HCEC 1CT (cell line): Measurements from ENCODE around the gene PEX10.
"Not testable (repeated sequence)": the region's sequence is repeated elsewhere in the genome, so short reads cannot be mapped to it uniquely, and the experiment has no call there.

Experiments used
- DNase-seq: peaks from one replicate; pipeline ENCODE4 v3.0.0-alpha.2; 2017

The PEX10 gene

DNA sequence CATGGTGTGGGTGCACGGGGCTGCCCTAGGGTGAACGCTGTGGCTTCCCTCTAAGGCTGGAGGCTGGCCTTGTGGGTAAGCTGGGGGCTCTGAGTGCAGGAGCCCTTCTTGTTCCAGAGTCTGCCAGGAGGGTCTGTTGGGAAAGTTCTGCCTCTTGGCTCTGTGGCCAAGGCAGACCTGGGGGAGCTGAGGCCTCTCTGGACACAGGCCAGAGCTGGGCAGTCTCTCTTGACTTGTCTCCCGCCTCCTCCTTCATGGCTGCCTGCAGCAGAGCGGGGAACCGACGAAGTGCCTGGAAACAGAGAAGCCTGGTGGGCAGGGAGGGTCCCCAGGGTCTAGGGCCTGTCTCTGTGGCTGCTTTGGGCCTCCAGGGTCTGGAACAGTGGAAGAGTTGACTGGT is 30.3 kb upstream of the PEX10 start:
- DNase-seq: no peak

- DNase-seq: no peak
Observed at GRCh38 chr1:2441746-2442145, 29.4 kb upstream of the PEX10 start.

GRCh38 chr1:2440346-2440745 is 28.0 kb upstream of the PEX10 start:
- not testable (repeated sequence) for DNase-seq

DNA sequence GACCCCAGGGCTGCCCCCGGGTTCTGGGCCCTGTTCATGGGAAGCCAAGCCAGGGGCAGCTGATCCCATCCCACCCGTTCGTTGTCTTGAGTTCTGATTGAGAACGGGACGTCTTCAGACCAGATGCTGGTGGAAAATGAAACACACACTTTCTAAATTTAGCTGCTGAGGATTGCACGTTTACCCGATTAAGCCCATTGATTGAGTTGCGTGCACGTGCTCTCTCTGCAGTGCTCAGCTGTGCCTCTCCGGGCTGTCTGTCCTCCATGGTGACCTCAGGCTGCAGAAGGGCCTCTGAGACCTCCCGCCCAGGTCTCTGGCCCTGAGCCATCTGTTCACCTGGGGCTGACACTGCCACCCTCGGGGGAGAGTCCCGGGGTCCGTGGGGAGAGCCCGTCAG is 27.0 kb upstream of the PEX10 start:
- DNase-seq: no peak

DNA sequence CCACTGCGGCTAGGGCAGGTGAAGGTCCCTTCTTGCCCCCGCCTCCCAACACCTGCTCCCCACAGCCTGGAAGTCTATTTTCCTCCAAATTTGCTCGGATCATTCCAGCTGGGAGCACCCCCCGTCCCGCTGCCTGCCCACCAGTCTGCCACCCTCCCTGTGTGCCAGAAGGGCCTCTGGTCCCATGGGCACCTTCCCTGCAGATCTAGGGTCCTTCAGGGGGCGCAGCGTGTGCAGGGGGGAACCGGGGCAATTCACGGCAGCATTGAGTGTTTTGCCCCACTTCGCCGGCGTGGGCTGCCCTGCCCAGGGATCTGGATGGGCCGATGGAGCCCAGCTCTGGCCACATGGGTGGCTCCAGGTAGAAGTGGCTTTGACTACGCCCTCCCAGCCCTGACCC is 26.3 kb upstream of the PEX10 start:
- no peak for DNase-seq

DNA sequence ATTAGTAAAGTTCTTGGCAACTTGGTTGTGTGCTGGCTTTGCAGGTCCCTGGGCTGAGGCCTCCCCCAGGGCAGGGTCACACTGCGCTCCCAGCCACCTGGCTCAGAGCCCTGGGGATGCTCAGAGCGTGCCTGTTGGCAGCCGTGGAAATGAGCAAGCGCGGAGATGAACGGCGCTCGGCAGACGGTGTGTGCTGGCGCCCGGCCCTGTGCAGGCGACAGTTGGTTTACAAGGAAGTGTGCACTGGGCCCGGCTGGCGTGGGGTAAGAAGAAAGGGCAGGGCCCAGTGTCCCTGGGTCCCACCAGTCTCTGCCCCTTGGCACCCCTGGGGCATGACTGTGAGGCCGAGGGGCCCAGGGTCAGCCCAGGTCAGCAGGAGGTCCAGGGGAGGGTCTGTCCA is 25.7 kb upstream of the PEX10 start:
- no peak for DNase-seq

DNA sequence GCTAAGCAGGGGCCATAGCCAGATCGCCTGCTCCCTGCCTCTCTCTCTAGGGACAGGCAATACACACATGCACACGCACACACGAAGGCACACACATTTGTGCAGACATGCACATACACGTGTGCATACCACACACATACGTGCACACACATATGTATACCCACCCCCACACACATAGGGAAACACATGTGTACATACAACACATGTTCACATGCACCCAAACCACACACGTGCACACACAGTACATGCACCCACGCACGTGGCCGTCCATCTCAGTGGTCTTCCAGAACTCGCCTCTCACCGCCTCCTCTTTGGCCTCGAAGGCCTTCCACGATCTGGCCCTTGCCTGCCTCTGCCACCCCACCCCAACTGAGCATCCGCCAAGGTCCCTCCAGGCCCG is 25.3 kb upstream of the PEX10 start:
- DNase-seq: no peak

DNA sequence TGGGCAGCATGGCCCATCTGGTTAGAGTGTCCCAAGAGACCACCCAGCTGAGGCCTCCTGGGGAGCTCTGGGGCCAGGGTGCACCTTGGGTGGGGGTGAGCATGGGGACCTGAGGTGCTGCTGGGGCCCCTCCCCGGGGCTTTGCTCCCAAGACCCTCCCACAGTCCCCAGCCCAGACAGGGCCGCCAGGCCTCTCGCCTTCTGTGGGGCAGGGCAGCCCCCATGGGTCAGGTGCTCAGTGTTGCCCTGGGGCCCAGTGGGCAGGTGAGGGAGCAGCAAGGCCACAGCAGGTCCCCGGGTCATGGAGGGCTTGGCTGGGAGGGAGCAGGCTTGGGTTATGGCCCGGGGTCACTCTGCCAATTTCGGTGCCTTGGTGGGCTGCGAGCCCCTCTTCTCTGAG is 24.5 kb upstream of the PEX10 start:
- no peak for DNase-seq

GRCh38 chr1:2435746-2436355 is 23.5 kb upstream of the PEX10 start:
- no peak for DNase-seq

- DNase-seq: no peak
Observed at GRCh38 chr1:2435091-2435490, 22.7 kb upstream of the PEX10 start.

DNA sequence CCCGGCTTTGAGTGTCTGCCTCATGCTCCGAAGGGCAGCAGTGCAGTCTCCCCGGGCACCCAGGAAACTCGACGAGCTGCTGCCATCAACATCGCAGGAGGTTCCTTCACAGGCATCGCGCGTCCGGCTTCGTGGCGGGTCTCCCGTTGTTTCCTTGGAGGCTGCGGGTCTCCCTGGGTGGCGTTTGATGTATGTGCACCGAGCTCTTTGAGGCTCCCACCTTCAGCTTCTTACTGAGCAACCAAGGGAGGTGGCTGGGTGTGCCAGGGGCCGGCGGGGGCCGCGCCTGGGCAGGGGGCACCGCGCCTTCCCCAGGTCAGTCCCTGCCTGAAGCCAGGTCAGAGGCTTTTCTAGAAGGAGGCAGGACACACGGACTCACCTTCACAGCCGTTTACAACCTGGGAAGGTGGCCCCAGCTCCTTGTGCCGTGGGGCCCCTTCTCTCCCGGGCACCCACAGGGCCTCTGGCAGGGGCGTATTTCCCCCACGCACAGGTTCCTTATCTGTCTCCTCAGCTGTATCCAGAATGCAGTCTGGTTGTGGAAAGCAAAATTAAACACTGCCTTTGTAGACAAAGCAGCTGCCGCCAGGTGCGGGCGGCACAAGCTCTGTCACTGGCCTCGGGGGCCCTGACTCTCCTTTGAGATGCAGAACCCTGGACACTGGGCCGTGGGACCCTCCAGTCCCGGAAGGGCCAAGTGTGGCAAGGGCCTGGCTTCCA is 21.7 kb upstream of the PEX10 start:
- DNase-seq: no peak

DNA sequence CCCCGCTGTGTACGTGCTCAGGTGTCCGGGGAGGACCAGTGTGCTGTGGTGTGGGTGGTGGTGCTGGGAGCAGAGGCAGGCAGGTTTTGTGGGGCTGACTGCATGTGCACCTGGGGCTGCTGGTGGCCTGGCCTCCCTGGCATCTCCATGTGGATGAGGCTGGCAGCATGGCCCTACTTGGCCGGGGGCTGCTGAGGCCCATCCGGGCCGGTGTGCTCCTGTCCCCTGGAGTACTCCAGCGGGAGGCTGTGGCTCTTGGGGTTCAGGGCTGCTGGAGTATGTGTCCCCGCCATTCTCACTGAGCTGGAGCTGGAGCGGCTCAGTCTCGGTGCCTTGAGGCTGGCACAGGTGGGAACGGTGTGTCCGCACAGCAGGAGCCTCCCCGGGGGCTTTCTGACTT is 20.8 kb upstream of the PEX10 start:
- no peak for DNase-seq

DNA sequence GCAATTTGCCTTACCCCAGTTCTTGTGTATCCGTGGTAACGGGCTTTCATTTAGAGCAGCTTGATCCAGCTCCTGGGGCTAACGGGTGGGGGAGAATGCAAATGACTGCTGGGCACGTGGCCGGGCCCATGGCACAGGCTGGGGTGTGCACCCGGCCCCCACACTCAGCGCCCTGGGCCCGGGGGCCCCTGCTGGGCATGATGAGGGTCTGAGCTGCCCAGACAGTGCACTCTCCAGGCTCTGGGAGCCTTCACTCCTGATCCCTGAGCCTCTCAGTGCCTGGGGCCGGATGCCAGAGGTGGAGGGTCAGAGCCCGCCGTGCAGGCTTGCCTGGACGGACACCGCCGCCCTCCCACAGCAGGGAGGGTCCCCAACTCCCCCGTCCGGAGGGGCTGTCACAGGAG is 20.1 kb upstream of the PEX10 start:
- no peak for DNase-seq

DNA sequence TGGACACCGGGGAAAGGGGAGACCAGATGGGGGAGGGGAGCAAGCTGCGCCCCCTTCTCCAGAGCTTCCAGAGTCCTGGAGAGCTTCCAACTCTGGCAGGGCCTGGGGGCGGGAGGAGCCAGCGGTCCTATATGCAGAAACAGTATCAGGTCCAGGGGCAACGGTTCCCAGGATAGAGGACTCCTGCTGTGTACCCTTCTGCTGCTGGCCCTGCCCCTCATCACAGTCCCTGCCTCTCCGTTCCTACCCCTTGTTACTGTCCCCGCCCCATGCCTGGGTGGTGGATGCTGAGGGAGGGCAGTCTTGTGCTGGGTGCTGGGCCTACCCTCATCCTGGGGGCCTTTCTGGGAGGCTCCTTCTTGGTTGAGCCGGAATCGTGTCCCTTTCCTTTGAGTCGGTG is 19.2 kb upstream of the PEX10 start:
- no peak for DNase-seq

GRCh38 chr1:2431103-2431502 is 18.7 kb upstream of the PEX10 start:
- DNase-seq: no peak

- no peak for DNase-seq
Observed at GRCh38 chr1:2430592-2430973, 18.2 kb upstream of the PEX10 start.

DNA sequence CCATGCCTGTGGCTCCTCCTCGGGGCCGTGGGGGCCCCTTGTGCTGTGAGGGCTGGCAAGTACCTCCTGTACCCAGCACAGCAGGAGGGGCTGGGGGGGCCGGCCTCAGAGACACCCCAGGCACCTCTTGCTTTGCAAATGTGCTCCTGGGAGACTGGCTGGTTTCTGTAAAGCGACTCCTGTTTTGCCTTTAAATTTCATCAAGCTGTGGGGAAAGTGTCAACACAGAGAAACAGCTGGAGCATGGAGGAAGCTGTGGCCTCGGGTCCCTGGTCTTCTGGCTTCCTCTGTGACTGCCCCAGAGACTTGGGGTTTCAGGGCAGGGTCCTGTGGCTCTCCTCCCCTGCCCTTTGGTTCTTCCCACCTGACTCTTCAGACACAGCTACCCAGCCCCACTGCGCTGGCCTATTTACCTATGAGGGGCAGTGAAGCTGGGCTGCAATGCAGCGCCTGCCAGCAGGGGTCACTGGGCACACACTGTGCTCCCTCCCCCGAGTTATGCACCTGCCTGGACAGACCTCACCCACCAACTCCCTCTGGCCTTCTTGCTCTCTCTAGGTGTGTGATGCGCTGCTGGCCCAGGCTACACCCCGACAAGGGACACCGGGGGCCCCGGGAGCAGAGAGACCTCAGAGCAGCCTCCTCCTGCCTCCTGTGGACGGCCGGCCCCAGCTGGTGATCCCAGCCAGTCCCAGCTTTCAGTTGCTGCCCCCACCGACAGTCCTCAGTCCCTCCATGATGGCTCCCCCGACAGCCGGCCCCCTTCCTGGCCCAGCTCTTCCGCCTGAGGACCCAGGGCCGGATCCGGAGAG is 17.6 kb upstream of the PEX10 start:
- no peak for DNase-seq

DNA sequence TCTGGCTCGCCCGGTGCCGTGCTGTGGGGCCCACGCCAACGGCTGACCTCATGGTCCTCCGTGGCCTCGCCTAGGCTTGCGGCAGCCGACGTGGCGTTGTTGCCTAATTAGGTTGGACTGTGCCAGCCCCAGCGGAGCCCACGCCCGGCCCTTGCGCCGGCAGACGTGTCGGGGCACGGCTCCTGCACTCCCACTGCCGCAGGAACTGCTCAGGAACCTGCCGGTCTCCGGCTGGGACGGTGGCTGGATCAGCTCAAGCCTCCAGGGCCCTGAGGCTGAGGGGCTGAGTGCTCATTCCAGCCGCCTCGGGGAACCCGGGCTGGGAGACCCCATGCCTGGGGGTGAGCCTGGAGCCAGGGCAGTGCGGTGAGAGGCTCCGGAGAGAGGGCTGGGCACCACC is 16.1 kb upstream of the PEX10 start:
- DNase-seq: no peak

GRCh38 chr1:2427976-2428375 is 15.6 kb upstream of the PEX10 start:
- DNase-seq: no peak

DNA sequence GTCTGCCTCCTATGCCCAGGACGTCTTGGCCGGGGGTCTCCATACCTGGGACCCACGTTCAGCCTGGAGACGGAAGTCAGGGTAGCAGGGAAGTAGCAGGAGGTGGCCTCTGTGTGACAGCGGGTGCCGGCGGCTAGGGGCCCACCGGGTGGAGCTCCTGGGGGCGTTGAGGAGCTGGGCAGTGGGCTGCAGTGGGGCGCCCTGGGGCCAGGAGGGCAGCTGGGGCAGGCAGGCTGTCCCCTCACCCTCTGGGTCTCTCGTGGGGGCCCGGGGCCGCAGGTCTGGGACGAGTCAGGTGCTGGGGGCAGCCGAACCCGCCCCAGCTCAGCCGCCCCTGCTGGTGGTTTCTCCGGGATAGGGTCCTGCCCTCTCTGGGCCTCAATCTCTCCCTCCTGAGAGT is 14.7 kb upstream of the PEX10 start:
- no peak for DNase-seq

- no peak for DNase-seq
Observed at GRCh38 chr1:2426540-2426939, 14.2 kb upstream of the PEX10 start.

GRCh38 chr1:2425892-2426291 is 13.5 kb upstream of the PEX10 start:
- DNase-seq: no peak

GRCh38 chr1:2422523-2422922 is 10.2 kb upstream of the PEX10 start:
- DNase-seq: no peak

DNA sequence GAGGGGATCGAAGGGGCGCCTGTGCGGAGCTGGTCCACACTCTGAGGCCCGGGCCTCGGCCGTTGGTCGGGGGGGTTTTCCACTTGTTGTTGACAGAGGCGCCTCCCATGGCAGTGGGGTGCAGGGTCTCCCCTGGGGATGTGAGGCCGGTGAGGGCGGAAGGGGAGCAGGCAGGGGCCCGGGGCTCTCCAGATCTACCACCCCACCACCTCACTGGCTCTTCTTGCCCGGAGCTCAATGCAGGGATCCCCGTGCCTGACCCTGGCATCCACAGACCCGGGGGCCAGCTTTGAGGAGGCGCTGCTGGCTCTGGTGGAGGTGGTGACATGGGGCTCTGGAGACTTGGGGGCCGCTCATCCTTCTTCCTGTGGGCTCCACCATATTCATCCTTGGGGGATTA is 7.1 kb upstream of the PEX10 start:
- no peak for DNase-seq
